Measurements from ENCODE around the gene SEZ6L2. TPM values are rescaled to one million over a fixed set of nuclear protein-coding genes. Genes with fewer than 3 reads are reported as not detected.
"Not testable (repeated sequence)": the region's sequence is repeated elsewhere in the genome, so short reads cannot be mapped to it uniquely, and the experiment has no call there.

SEZ6L2 gene
- total RNA-seq, 1 donor from 2014 or later, result 2.9 TPM

DNA sequence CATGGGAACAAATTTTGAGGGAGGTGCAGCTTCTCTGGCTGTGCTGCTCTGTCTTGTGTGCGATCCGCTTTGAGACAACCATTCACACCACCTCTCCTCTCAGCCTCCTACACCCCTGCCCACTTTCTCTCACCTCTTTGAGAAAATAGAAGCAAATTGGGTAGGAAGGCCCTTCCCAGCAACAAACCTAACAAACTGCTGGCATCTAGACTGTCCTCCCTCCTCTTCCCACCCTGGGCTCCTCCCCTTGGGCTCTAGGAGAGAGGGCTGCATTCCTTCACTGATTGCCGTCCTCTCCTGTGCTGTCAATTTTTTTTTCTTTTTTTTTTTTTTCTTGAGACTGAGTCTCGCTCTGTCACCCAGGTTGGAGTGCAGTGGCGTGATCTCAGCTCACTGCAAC lies 49.8 kb downstream of the SEZ6L2 start:
- no peak for ATAC-seq

DNA sequence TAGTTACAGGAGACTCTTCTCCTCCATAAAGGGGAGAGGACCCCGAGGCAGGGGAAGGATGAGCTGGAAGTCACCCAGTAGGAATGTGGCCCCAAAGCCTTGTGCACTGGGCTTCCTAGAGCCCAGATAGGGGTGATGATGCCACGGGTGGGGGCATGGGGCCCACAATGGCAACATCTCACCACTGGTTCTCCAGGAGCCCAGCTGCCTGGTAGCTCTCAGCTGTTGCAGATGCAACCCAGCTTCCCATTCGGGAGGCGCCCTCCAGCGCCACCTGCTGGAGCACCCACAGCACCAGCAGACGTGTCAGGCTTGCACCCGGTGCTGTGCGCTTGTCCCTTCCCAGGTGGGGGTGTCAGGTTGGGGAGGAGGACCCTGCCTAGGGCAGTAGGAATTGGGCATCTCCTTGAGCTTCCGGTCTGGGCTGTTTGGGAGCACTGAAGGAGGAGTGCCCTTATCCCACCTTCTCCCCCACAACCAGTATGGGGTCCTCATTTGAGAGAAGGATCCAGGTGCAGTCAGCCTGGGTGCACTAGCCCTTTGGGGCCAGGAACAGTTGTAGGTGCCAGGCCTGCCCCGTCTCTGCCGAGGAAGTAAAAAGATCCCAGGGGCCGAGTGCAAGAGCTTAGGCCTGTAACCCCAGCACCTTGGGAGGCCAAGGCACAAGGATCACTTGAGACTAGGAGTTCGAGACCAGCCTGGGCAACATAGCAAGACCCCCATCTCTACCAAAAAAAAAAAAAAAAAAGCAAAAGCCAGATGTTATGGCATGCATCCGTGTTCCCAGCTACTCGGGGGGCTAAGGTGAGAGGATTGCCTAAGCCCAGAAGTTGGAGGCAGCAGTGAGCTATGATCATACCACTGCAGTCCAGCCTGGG lies 50.7 kb downstream of the SEZ6L2 start:
- ATAC-seq, result peak; percentile 75

DNA sequence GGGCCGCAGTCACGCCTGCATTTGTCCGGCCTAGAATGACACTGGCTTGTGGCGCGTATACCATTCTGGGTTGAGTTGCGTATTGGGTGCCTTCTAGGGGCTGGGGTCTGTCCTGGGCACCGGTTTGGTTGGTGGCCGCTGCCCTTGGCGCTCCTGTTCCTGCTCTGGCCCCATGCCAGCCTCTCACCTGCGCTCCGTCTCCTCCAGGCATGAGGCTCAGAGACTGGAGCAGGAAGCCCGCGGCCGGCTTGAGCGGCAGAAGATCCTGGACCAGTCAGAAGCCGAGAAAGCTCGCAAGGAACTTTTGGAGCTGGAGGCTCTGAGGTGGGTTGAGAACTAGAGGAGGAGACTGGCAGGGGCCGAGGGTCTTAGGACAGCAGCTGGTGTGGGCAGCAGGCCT lies 53.7 kb downstream of the SEZ6L2 start:
- ATAC-seq, result no peak

DNA sequence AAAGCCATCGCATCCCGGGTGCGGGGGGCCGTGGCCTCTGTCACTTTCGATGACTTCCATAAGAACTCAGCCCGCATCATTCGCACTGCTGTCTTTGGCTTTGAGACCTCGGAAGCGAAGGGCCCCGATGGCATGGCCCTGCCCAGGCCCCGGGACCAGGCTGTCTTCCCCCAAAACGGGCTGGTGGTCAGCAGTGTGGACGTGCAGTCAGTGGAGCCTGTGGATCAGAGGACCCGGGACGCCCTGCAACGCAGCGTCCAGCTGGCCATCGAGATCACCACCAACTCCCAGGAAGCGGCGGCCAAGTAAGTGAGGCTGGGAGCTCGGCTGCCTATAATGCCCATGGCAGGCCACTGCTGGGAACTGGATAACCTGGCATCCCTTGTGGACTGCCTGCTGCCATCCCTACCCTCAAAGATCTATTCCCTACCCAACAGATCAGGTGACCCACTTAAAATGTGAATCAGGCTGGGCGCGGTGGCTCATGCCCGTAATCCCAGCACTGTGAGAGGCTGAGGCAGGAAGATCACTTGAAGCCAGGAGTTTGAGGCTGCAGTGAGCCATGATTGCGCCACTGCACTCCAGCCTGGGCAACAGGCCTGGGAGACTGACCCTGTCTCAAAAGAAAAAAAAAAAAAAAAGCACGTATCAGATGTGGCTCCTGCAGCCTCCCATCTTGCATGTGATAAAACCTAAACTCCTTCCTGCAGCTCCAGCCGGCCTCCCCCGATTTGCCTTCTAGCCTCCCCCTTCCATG lies 54.6 kb downstream of the SEZ6L2 start:
- no peak for ATAC-seq

DNA sequence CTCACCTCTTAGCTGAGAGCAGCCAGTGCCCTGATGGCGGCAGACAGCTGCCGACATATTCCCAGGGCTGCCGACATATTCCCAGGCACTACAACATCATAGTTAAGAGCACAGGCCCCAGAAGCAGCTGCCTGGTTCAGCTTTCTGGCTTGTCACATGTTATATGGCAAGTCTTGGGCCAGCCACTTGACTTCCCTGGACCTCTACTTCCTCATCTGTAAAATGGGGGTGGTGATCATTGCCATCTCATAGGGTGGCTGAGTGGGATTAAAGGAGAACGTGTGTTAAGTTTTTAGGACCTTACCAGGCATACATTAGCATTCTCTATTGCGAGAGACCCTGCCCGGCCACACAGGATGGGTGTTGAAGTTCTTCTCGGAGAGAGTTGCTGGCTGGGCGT lies 55.4 kb downstream of the SEZ6L2 start:
- no peak for ATAC-seq

DNA sequence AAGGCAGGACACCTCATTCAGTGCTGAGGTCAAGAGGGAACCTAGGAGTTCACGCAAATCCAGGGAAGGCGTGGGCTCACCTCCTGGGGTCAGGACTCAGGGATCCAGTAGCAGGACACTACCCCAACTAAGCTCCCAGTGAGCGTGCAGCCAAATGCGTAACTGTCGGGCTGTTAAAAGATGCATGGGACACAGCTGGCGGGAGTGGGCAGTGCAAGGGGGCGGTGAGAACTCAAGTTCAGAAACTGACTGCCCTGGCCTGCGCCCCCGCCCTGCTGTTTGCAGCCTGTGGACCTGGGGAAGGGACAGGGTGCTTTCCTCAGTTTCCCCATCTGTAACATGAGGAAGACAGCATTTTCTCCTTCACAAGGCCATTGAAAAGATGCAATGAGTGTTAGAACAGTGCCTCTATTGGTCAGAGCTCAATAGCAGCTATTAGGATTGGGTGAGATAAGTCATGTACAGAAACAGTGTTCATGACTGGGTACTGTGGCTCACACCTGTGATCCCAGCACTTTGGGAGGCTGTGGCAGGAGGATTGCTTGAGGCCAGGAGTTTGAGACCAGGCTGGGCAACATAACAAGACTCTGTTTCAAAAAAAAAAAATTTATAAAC lies 56.5 kb downstream of the SEZ6L2 start:
- ATAC-seq, result no peak

DNA sequence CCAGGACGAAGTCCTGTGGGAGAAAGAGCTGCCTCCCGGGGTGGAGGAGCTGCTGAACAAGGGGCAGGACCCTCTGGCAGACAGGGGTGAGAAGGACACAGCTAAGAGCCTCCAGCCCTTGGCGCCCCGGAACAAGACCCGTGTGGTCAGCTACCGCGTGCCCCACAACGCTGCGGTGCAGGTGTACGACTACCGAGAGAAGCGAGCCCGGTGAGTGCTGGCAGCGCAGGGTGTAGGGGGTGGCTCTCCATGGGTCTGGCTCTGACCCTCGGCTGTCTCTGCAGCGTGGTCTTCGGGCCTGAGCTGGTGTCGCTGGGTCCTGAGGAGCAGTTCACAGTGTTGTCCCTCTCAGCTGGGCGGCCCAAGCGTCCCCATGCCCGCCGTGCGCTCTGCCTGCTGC lies 57.7 kb downstream of the SEZ6L2 start:
- peak; percentile 26 for ATAC-seq

DNA sequence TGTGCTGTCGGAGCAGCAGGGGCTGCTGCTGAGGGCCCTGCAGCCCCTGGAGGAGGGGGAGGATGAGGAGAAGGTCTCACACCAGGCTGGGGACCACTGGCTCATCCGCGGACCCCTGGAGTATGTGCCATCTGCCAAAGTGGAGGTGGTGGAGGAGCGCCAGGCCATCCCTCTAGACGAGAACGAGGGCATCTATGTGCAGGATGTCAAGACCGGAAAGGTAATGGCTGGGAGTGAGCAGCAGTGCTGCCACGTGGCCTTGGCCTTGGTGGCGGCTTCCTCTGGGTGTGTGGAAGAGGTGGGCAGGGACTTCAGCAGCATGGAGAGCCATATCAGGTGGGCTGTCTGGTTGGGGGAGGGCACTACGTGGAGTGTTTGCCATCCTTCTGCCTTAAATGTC lies 59.1 kb downstream of the SEZ6L2 start:
- no peak for ATAC-seq

DNA sequence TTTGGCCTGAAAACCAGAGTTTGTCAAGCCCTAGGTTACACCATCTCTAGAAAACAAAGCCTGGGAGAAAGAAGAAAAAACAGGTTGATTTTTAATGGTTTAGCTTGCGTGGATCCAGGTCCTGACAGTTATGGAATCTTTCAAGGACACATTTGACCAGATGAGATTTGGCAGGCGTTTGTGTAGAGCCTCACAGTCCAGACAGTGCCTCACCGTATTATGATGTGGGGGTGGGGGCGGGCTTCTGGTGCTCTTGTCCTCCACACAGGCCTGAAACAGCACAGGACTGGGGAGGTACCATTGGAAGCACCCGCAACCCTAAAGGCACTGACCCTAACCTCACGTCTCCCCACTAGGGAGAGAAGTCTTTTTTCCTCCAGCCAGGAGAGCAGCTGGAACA lies 59.5 kb downstream of the SEZ6L2 start:
- ATAC-seq, result no peak

DNA sequence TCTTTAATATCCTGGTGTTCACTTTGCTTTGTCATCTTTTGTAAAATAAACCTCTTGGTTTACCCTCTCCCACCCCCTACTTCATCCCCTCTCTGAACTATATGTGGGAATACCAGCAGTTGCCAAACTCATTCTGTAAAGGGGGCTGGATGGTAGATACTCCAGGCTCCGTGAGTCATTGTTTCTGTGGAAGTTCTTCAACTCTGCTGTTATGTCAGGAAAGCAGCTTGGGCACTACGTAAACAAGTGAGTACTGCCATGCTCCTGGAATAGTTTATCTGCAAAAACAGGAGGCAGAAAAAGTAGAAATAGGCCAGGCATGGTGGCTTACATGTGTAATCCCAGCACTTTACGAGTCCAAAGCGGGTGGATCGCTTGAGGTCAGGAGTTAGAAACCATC lies 61.5 kb downstream of the SEZ6L2 start:
- ATAC-seq, result no peak

DNA sequence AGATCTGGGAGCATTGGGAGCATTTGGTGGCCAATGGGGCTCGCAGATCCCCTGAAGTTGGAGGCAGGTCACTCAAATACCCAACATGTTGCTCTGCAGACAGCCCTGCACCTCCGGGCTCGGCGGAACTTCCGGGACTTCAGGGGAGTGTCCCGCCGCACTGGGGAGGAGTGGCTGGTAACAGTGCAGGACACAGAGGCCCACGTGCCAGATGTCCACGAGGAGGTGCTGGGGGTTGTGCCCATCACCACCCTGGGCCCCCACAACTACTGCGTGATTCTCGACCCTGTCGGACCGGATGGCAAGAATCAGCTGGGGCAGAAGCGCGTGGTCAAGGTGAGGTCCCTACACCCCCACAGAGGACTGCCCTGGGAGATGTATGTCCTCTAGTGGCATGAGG lies 62.7 kb downstream of the SEZ6L2 start:
- no peak for ATAC-seq

DNA sequence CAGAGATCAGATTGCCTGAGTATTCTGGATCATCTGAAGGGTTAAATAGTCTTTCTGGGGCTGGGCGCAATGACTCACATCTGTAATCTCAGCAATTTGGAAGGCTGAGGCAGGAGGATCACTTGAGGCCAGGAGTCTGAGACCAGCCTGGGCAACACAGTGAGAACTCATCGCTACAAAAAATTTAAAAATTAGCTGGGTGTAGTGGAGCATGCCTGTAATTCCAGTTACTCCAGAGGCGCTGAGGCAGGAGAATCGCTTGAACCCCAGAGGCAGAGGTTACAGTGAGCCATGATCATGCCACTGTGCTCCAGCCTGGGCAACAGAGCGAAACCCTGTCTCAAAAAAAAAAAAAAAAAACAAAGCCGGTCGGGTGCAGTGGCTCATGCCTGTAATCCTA lies 63.4 kb downstream of the SEZ6L2 start:
- no peak for ATAC-seq

DNA sequence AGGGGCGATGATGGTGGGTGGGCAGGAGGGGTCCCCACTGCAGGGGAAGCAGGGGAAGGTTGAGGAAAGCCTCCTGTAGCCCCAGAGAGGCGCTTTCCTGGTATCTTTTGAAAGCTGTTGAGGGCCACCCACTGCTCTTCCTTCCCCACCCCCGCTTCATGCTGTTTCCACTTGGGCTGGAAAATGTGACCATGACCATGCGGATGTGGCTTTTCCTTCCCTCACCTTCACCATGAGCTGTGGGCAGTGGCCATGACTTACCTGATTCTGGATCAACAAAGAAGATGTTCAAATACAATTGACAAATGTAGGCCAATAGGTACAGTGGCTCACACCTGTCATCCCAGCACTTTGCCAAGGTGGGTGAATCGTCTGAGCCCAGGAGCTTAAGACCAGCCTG lies 65.3 kb downstream of the SEZ6L2 start:
- ATAC-seq, result no peak

DNA sequence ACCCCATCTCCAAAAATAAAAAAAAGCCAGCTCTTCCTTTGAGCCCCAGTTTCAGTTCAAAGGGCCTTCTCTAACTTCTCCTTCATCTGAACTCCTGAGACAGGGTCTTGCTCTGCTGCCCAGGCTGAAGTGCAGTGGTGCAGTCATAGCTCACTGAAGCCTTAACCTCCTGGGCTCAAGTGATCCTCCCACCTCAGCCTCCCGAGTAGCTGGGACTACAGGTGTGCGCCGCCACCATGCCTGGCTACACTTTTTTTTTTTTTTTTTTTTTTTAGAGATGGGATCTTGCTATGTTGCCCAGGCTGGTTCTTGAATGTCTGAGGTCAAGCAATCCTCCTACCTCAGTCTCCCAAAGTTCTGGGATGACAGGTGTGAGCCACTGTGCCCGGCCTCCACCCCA lies 66.1 kb downstream of the SEZ6L2 start:
- ATAC-seq, result not testable (repeated sequence)

DNA sequence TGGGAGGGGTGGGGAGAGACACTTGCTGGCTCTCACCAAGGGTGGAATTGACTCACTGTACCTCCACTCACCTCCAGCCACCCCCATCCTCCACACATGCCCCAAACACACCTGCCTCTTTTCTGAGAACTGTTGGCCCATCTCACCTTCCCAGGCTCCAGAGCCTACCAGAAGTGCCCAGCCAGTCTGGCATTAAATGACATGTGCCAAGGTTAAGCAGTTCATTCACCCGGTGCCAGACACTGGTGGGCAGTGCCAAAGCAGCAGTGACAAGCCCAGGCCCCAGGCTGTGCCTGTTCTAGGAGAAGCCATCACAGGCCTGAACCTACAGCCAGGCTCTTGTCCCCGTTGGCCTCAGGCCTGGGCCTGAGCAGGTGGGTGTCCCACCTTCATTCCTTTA lies 67.9 kb downstream of the SEZ6L2 start:
- ATAC-seq, result peak; percentile 39

DNA sequence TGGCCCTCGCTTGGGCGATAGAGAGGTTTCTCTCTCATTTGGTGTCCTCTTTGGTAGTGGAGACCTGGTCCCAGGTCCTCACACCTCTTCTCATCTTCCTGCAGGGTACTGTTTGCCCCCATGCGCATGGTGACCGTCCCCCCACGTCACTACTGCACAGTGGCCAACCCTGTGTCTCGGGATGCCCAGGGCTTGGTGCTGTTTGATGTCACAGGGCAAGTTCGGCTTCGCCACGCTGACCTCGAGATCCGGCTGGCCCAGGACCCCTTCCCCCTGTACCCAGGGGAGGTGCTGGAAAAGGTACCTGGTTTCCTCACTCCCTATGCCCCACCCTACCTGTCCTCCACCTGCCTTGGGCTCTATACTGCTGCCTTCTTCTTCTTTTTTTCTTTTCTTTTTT lies 68.6 kb downstream of the SEZ6L2 start:
- peak; percentile 4 for ATAC-seq

DNA sequence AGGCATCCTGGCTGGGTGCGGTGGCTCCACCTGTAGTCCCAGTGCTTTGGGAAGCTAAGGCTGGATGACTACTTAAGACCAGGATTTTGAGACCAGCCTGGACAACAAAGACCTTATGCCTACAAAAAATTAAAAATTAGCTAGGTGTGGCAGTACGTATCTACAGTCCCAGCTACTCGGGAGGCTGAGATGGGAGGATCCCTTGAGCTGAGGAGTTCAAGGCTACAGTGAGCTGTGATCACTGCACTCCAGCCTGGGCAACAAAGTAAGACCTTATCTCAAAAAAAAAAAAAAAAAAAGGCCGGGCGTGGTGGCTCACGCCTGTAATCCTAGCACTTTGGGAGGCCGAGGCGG lies 73.0 kb downstream of the SEZ6L2 start:
- no peak for ATAC-seq

DNA sequence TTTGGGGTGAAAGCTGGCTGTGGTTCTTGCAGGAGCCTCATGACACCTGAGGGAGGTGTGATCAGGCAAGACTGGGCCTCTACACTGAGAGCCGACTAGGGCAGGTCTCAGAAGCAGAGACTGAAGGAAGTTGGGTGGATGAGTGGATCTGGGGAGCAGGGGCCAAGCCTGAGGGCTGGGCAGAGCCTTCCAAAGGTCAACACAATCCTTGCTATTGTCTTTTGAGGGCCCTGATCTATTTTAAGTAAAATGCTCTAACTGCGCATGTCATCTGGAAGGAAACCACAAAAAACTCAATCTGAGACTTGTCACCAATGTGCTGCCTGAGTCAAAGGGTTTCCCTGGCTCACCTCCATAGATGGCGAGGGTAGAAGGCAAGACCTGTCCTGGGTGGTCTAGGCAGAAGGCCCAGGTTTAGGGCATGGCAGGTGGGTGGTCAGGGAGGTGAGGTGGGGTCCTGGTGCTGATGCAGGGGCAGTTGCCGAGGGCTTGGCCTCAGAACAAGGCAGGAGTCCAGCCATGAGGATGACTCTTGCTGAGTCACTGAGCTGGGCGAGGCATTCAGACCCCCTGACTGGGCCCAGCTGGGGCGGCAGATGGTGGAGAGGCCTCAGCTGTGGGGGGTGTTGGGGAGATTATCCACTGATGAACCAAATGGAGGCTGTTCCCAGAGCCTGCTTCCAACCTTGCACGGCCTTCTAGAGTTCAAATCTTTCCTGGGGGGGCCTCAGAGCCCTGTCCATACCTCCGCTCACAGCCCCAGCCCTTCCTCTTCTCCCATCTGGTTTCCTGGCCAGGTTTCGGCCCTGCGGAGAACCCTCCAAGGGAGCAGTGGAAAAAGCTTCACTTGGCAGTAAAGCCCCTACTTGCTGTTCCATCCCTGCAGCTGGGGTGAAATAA lies 74.0 kb downstream of the SEZ6L2 start:
- peak; percentile 56 for ATAC-seq

DNA sequence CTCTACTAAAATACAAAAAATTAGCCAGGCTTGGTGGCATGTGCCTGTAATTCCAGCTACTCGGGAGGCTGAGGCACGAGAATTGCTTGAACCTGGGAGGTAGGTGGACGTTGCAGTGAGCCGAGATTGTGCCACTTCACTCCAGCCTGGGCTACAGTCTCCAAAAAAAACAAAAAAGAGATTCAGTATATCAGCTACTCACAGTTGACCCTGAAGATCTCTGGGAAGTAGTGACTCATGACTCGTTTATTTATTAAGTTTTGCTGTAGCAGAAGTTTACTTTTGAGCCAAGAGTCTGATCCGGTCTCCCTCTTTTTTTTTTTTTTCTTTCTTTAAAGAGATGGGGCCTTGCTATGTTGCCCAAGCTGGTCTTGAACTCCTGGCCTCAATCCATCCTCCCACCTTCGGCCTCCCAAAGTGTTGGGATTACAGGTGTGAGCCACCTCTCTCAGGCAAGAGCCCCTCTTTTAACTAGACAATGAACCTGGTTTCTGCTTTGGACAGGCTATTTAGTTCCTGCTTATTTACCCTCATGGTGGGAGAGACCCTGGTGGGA lies 74.7 kb downstream of the SEZ6L2 start:
- ATAC-seq, result no peak

DNA sequence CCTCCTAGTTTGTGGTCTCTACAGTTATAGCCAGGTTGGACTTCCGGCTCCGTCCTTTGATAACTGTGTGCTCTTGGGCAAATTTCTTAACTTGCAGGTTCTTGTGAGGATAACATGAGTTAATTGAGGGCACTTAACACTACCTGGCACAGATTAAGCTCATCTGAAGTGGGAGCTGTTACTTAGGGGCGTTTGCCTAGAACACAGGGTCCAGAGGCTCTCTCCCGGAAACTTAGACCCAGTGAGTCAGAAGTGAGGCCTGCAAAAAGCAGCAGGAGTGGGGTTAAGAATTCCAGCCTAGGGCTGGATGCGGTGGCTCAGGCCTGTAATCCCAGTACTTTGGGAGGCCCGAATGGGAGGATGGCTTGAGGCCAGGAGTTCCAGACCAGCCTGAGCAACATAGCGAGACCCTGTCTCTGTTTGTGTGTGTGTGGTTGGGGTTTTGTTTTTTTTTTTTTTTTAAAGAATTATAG lies 77.7 kb downstream of the SEZ6L2 start:
- peak; percentile 30 for ATAC-seq

All from esophagus mucosa (tissue), 1 donor.